SK-N-SH treated with all-trans-retinoic acid at 6 μM for 48 hours (cell line): ENCODE data around the gene FSIP1.

Experiments used
- ATAC-seq: fragments of 200-7000 bp; cut with Tn5 transposase; 3 replicates; pipeline ENCODE4 v1.9.1; 2020; ENCODE audit warnings: mild to moderate bottlenecking, moderate library complexity
- ARNTL ChIP-seq: fragments of 450-650 bp; formaldehyde crosslinking; IDR thresholded peaks from 2 replicates; pipeline ENCODE4 v1.5.0; 2020; ENCODE audit warnings: low read depth, mild to moderate bottlenecking, moderate library complexity, borderline replicate concordance
- CREB5 ChIP-seq: fragments of 250-450 bp; sonication (Bioruptor Pico); IDR thresholded peaks from 2 replicates; pipeline ENCODE4 v1.5.1; 2020; ENCODE audit warnings: low read depth, mild to moderate bottlenecking, moderate library complexity
- CSDC2 ChIP-seq: fragments of 250-450 bp; sonication (Bioruptor Pico); IDR thresholded peaks from 2 replicates; pipeline ENCODE4 v1.5.0; 2020; ENCODE audit warnings: mild to moderate bottlenecking, moderate library complexity
- CSRNP3 ChIP-seq: fragments of 250-450 bp; sonication (Bioruptor Pico); IDR thresholded peaks from 2 replicates; pipeline ENCODE4 v1.5.1; 2021; ENCODE audit warnings: mild to moderate bottlenecking, moderate library complexity
- ESRRG ChIP-seq: fragments of 250-450 bp; sonication (Bioruptor Pico); IDR thresholded peaks from 2 replicates; pipeline ENCODE4 v1.6.1; 2021; ENCODE audit warnings: mild to moderate bottlenecking
- GLIS3 ChIP-seq: fragments of 250-450 bp; sonication (Bioruptor Pico); IDR thresholded peaks from 2 replicates; pipeline ENCODE4 v1.5.0; 2020; ENCODE audit warnings: mild to moderate bottlenecking, moderate library complexity
- OSR1 ChIP-seq: fragments of 250-450 bp; sonication (Bioruptor Pico); IDR thresholded peaks from 2 replicates; pipeline ENCODE4 v1.8.0; 2022; ENCODE audit warnings: moderate library complexity, mild to moderate bottlenecking, inconsistent platforms
- PATZ1 ChIP-seq: fragments of 250-450 bp; sonication (Bioruptor Pico); IDR thresholded peaks from 2 replicates; pipeline ENCODE4 v1.8.0; 2020; ENCODE audit warnings: mild to moderate bottlenecking, moderate library complexity, borderline replicate concordance
- POU6F1 ChIP-seq: fragments of 250-450 bp; sonication (Bioruptor Pico); IDR thresholded peaks from 2 replicates; pipeline ENCODE4 v1.8.0; 2021; ENCODE audit warnings: low read depth, mild to moderate bottlenecking, moderate library complexity, borderline replicate concordance
- PPARA ChIP-seq: fragments of 250-450 bp; sonication (Bioruptor Pico); IDR thresholded peaks from 2 replicates; pipeline ENCODE4 v1.5.0; 2020; ENCODE audit warnings: mild to moderate bottlenecking, borderline replicate concordance
- RARB ChIP-seq: fragments of 250-450 bp; sonication (Bioruptor Pico); IDR thresholded peaks from 2 replicates; pipeline ENCODE4 v1.8.0; 2021; ENCODE audit warnings: mild to moderate bottlenecking, moderate library complexity
- SNAI2 ChIP-seq: fragments of 250-450 bp; sonication (Bioruptor Pico); IDR thresholded peaks from 2 replicates; pipeline ENCODE4 v1.5.0; 2020; ENCODE audit warnings: mild to moderate bottlenecking, moderate library complexity
- TCF4 ChIP-seq: fragments of 250-450 bp; sonication (Bioruptor Pico); IDR thresholded peaks from 2 replicates; pipeline ENCODE4 v1.8.0; 2021; ENCODE audit warnings: mild to moderate bottlenecking, moderate library complexity, borderline replicate concordance
- ZC3H10 ChIP-seq: fragments of 250-450 bp; sonication (Bioruptor Pico); IDR thresholded peaks from 2 replicates; pipeline ENCODE4 v1.5.1; 2021; ENCODE audit warnings: mild to moderate bottlenecking, moderate library complexity
- ZFP3 ChIP-seq: fragments of 250-450 bp; sonication (Bioruptor Pico); IDR thresholded peaks from 2 replicates; pipeline ENCODE4 v1.5.0; 2020; ENCODE audit warnings: mild to moderate bottlenecking, moderate library complexity
- ZFP30 ChIP-seq: fragments of 450-650 bp; formaldehyde crosslinking; IDR thresholded peaks from 2 replicates; pipeline ENCODE4 v1.5.0; 2022; ENCODE audit warnings: mild to moderate bottlenecking, moderate library complexity
- ZNF565 ChIP-seq: fragments of 450-650 bp; formaldehyde crosslinking; conservative IDR thresholded peaks from 2 replicates; pipeline ENCODE4 v1.5.0; 2020; ENCODE audit warnings: low read depth, mild to moderate bottlenecking, moderate library complexity
- ZNF70 ChIP-seq: fragments of 450-650 bp; formaldehyde crosslinking; IDR thresholded peaks from 2 replicates; pipeline ENCODE4 v1.5.0; 2020; ENCODE audit warnings: mild to moderate bottlenecking, moderate library complexity
- ZNF8 ChIP-seq: fragments of 450-650 bp; formaldehyde crosslinking; IDR thresholded peaks from 2 replicates; pipeline ENCODE4 v1.5.0; 2020; ENCODE audit warnings: mild to moderate bottlenecking, moderate library complexity
- TF ChIP-seq, protein P1 (sequence below): fragments of 250-450 bp; sonication (Bioruptor Pico); IDR thresholded peaks from 2 replicates; pipeline ENCODE4 v1.5.0; 2020; ENCODE audit warnings: mild to moderate bottlenecking, moderate library complexity

The FSIP1 gene

GRCh38 chr15:39731266-39731665 is 51.4 kb downstream of the FSIP1 start:
- no peak for ATAC-seq
- TF ChIP-seq POU6F1 (CRISPR knock-in tag) (no peak), CSRNP3 (CRISPR knock-in tag) (no peak), ESRRG (CRISPR knock-in tag) (no peak), PATZ1 (CRISPR knock-in tag) (no peak), GLIS3 (CRISPR knock-in tag) (no peak), TCF4 (CRISPR knock-in tag) (no peak), ZC3H10 (CRISPR knock-in tag) (no peak), CREB5 (no peak), PPARA (CRISPR knock-in tag) (no peak), ZFP3 (CRISPR knock-in tag) (no peak), SNAI2 (CRISPR knock-in tag) (no peak)

DNA sequence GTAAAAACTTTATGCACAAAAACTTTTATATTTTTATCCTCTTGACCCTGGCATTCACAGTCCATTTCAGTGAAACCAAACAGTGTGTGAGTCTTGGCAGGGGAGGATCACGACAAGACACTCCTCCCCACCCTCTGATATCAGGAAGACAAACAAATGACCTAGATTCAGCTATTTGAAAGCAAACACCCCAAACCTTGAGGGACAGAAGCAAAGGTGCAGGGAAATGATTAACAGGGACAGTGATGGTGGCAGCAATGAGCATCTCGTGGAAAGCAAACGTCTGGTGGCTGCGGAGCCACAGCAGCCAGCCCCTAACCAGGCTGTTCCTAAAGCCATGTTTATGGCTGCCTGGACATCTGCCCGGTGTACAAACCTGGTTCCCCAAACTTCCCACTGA is 52.1 kb downstream of the FSIP1 start:
- TF ChIP-seq TCF4 (CRISPR knock-in tag) (no peak), ARNTL (CRISPR knock-in tag) (no peak), ZNF565 (CRISPR knock-in tag) (no peak), ZFP30 (CRISPR knock-in tag) (no peak), CSDC2 (no peak), SNAI2 (CRISPR knock-in tag) (no peak), CREB5 (no peak), RARB (no peak), GLIS3 (CRISPR knock-in tag) (no peak), CSRNP3 (CRISPR knock-in tag) (no peak), OSR1 (CRISPR knock-in tag) (no peak), ZC3H10 (CRISPR knock-in tag) (no peak), ZNF70 (no peak), ZNF8 (no peak)
- TF ChIP-seq, protein P1, sequence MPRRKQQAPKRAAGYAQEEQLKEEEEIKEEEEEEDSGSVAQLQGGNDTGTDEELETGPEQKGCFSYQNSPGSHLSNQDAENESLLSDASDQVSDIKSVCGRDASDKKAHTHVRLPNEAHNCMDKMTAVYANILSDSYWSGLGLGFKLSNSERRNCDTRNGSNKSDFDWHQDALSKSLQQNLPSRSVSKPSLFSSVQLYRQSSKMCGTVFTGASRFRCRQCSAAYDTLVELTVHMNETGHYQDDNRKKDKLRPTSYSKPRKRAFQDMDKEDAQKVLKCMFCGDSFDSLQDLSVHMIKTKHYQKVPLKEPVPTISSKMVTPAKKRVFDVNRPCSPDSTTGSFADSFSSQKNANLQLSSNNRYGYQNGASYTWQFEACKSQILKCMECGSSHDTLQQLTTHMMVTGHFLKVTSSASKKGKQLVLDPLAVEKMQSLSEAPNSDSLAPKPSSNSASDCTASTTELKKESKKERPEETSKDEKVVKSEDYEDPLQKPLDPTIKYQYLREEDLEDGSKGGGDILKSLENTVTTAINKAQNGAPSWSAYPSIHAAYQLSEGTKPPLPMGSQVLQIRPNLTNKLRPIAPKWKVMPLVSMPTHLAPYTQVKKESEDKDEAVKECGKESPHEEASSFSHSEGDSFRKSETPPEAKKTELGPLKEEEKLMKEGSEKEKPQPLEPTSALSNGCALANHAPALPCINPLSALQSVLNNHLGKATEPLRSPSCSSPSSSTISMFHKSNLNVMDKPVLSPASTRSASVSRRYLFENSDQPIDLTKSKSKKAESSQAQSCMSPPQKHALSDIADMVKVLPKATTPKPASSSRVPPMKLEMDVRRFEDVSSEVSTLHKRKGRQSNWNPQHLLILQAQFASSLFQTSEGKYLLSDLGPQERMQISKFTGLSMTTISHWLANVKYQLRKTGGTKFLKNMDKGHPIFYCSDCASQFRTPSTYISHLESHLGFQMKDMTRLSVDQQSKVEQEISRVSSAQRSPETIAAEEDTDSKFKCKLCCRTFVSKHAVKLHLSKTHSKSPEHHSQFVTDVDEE (CRISPR knock-in tag) = no peak
- no peak for ATAC-seq
